Neural progenitor cell (in vitro differentiated cells): ENCODE measurements around the gene KCTD19. TPM values are rescaled to one million over a fixed set of nuclear protein-coding genes. Genes with fewer than 3 reads are reported as not detected.
"Not testable (repeated sequence)": the region's sequence is repeated elsewhere in the genome, so short reads cannot be mapped to it uniquely, and the experiment has no call there.

Experiments used
- DNase-seq: peaks from one replicate; pipeline ENCODE4 v3.0.0-alpha.2; 2016; ENCODE audit warnings: low spot score
- H2AFZ ChIP-seq: fragments of 200-600 bp; sonication (generic); replicated peaks from 2 replicates; pipeline ENCODE4 v1.6.1; 2016; ENCODE audit warnings: antibody characterized with exemption
- H3F3A ChIP-seq: fragments of 200-600 bp; sonication (generic); 2 replicates; pipeline ENCODE4 v1.6.1; 2016; ENCODE audit warnings: antibody characterized with exemption, low read depth
- H3K27ac ChIP-seq: fragments of 200-600 bp; sonication (generic); 2 replicates; pipeline ENCODE4 v1.5.1; 2016; ENCODE audit warnings: mild to moderate bottlenecking
- H3K27me3 ChIP-seq: fragments of 200-600 bp; sonication (generic); 2 replicates; pipeline ENCODE4 v1.6.1; 2016; ENCODE audit warnings: mild to moderate bottlenecking, moderate library complexity
- H3K36me3 ChIP-seq: fragments of 200-600 bp; sonication (generic); 2 replicates; pipeline ENCODE4 v1.5.1; 2016
- H3K4me1 ChIP-seq: fragments of 200-600 bp; sonication (generic); 2 replicates; pipeline ENCODE4 v1.6.1; 2016; ENCODE audit warnings: mixed run types
- H3K4me2 ChIP-seq: fragments of 200-600 bp; sonication (generic); 2 replicates; pipeline ENCODE4 v1.6.1; 2016
- H3K4me3 ChIP-seq: fragments of 200-600 bp; sonication (generic); 2 replicates; pipeline ENCODE4 v1.5.1; 2016
- H3K79me2 ChIP-seq: fragments of 200-600 bp; sonication (generic); 2 replicates; pipeline ENCODE4 v1.6.1; 2016; ENCODE audit warnings: low read depth
- H3K9ac ChIP-seq: fragments of 200-600 bp; sonication (generic); 2 replicates; pipeline ENCODE4 v1.6.1; 2016
- H3K9me3 ChIP-seq: fragments of 200-600 bp; sonication (generic); 2 replicates; pipeline ENCODE4 v1.5.1; 2016; ENCODE audit warnings: low read depth
- H4K20me1 ChIP-seq: fragments of 200-600 bp; sonication (generic); 2 replicates; pipeline ENCODE4 v1.6.1; 2016; ENCODE audit warnings: low read depth
- H3K27ac Mint-ChIP-seq: 3 replicates; pipeline ENCODE4 v1.8.0; 2021; ENCODE audit warnings: mixed read lengths
- H3K27me3 Mint-ChIP-seq: 2 replicates; pipeline ENCODE4 v1.8.0; 2022; ENCODE audit warnings: low read depth, mild to moderate bottlenecking, inconsistent platforms, moderate library complexity, mixed read lengths; ENCODE audit not compliant: insufficient read depth
- H3K36me3 Mint-ChIP-seq: 3 replicates; pipeline ENCODE4 v1.8.0; 2021; ENCODE audit warnings: mixed read lengths
- H3K4me1 Mint-ChIP-seq: 3 replicates; pipeline ENCODE4 v1.8.0; 2021; ENCODE audit warnings: mixed read lengths
- H3K4me3 Mint-ChIP-seq: 3 replicates; pipeline ENCODE4 v1.8.0; 2021; ENCODE audit warnings: mild to moderate bottlenecking, moderate library complexity, mixed read lengths
- H3K9me3 Mint-ChIP-seq: 3 replicates; pipeline ENCODE4 v1.8.0; 2020; ENCODE audit warnings: mixed read lengths
- CTCF ChIP-seq: fragments of 200-600 bp; sonication (generic); IDR thresholded peaks from 2 replicates; pipeline ENCODE4 v1.5.1; 2017; ENCODE audit warnings: antibody characterized with exemption, mild to moderate bottlenecking
- EZH2 ChIP-seq: fragments of 200-600 bp; sonication (generic); IDR thresholded peaks from 2 replicates; pipeline ENCODE4 v1.6.1; 2017; ENCODE audit warnings: antibody characterized with exemption, mild to moderate bottlenecking, moderate library complexity
- EZH2phosphoT487 ChIP-seq: fragments of 200-600 bp; sonication (generic); IDR thresholded peaks from 2 replicates; pipeline ENCODE4 v1.6.1; 2017; ENCODE audit warnings: antibody characterized with exemption
- total RNA-seq: library from RNA; depleted of rRNA; stranded (reverse); fragments of >200 nt; gene quantifications from 2 replicates; pipeline ENCODE4 v1.2.3, GENCODE V29; 2015; ENCODE audit warnings: low replicate concordance

Gene KCTD19
- total RNA-seq, 1 donor from 2014 or later: 1.1 TPM

GRCh38 chr16:67356396-67356795 lies 29.9 kb upstream of the KCTD19 start:
- Histone ChIP-seq H3K4me2 (no peak overlapping the region), H3F3A (no peaks in the 10 kb centered on the region)
- TF ChIP-seq EZH2: no peak
- TF ChIP-seq CTCF: no peak
- TF ChIP-seq EZH2phosphoT487: no peak

DNA sequence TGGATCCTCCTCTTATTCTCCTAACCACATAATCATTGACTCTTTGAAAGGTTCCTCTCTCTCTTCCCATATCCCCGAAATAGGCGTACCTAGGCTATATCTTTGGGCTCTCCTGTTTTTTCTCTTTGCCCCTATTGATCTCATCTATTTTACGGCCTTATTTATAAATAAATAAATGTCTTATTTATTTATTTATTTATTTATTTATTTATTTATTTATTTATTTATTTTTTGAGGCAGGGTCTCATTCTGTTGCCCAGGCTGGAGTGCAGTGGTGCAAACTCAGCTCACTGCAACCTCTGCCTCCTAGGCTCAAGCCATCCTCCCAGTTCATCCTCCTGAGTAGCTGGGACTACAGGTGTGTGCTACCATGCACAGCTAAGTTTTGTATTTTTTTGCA lies 25.9 kb upstream of the KCTD19 start:
- not testable (repeated sequence) for H3K79me2 ChIP-seq, H2AFZ ChIP-seq, H3K9me3 Mint-ChIP-seq, H3K4me3 ChIP-seq, H3K9ac ChIP-seq, H4K20me1 ChIP-seq, H3K27ac ChIP-seq, H3K9me3 ChIP-seq, DNase-seq, H3K4me1 ChIP-seq, H3K27me3 Mint-ChIP-seq, H3K36me3 ChIP-seq, H3K4me2 ChIP-seq, H3K27ac Mint-ChIP-seq, H3F3A ChIP-seq, H3K36me3 Mint-ChIP-seq, H3K4me1 Mint-ChIP-seq, H3K4me3 Mint-ChIP-seq
- peaks cover 41% of the 10 kb centered on the region for H3K27me3 ChIP-seq

More at GRCh38 chr16:67356396-67356795, 29.9 kb upstream of the KCTD19 start:
- Histone ChIP-seq H3K36me3 (no peaks in the 10 kb centered on the region), H3K4me3 (no peak overlapping the region), H3K9ac (no peak overlapping the region), H4K20me1 (no peaks in the 10 kb centered on the region), H3K27me3 (peaks cover 38% of the 10 kb centered on the region), H3K9me3 (no peaks in the 10 kb centered on the region), H3K79me2 (no peaks in the 10 kb centered on the region), H2AFZ (no peak overlapping the region), H3K4me1 (no peaks in the 10 kb centered on the region), H3K27ac (no peak overlapping the region)
- no peaks in the 10 kb centered on the region for H3K9me3 Mint-ChIP-seq
- H3K36me3 Mint-ChIP-seq: no peaks in the 10 kb centered on the region
- no peak overlapping the region for H3K4me3 Mint-ChIP-seq
- H3K27me3 Mint-ChIP-seq: peaks cover 8% of the 10 kb centered on the region
- H3K4me1 Mint-ChIP-seq: no peaks in the 10 kb centered on the region
- DNase-seq: no peak
- H3K27ac Mint-ChIP-seq: no peak overlapping the region

DNA sequence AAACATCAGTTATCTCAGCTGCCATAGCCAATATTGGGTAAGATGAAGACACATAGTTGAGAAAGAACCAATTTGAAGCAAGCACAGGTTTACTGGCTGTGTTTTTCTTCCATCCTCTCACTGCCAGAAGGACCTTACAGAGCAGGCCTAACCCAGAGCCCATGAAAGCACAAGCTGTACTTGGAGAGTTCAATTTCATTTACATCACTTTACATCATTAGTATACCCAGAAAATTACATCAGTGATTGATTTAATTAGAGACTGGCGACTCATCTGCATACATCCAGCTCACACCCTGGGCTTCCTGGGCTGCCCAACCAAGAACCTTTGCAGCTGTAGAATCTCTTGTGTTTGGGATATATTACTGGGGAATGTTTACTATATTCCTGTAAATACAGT lies 23.8 kb upstream of the KCTD19 start:
- TF ChIP-seq EZH2 (no peak), EZH2phosphoT487 (no peak), CTCF (no peak)
- H3K4me2 ChIP-seq: no peak overlapping the region
- H3K9me3 ChIP-seq: no peaks in the 10 kb centered on the region
- Mint-ChIP-seq H3K9me3 (no peaks in the 10 kb centered on the region), H3K27me3 (peaks cover 2% of the 10 kb centered on the region), H3K4me1 (peaks cover 2% of the 10 kb centered on the region), H3K36me3 (no peaks in the 10 kb centered on the region), H3K27ac (no peak overlapping the region), H3K4me3 (no peak overlapping the region)
- no peaks in the 10 kb centered on the region for H3F3A ChIP-seq
- H4K20me1 ChIP-seq: no peaks in the 10 kb centered on the region
- H2AFZ ChIP-seq: no peak overlapping the region
- H3K4me1 ChIP-seq: no peaks in the 10 kb centered on the region
- DNase-seq: no peak
- H3K4me3 ChIP-seq: no peak overlapping the region
- no peaks in the 10 kb centered on the region for H3K36me3 ChIP-seq
- no peak overlapping the region for H3K27ac ChIP-seq
- no peaks in the 10 kb centered on the region for H3K79me2 ChIP-seq
- H3K9ac ChIP-seq: no peak overlapping the region
- peaks cover 26% of the 10 kb centered on the region for H3K27me3 ChIP-seq

DNA sequence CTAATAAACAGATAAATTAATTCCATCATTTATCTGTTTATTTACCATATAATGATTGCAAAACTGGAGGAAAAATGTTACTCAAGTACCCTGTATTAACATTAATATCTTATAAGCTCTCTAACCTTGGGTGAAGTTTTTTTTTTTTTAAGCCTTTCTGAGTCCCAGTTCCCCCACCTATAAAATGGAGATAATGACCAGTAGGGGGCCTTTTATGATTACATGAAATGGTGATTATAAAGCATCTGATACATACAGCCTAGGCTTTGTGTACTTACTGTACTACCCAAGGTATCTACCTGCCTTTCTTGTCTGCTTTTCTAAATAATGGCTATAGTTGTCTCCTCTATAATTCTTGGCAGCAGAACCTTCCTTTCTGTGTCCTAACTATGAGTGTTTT lies 22.6 kb upstream of the KCTD19 start:
- H3K9me3 Mint-ChIP-seq: no peaks in the 10 kb centered on the region
- Histone ChIP-seq H3K27me3 (peaks cover 18% of the 10 kb centered on the region), H3F3A (no peaks in the 10 kb centered on the region), H4K20me1 (no peaks in the 10 kb centered on the region), H3K4me1 (no peaks in the 10 kb centered on the region), H3K27ac (no peak overlapping the region), H2AFZ (no peak overlapping the region), H3K9ac (no peak overlapping the region), H3K9me3 (no peaks in the 10 kb centered on the region), H3K4me3 (no peak overlapping the region), H3K36me3 (no peaks in the 10 kb centered on the region), H3K79me2 (no peaks in the 10 kb centered on the region), H3K4me2 (no peak overlapping the region)
- H3K4me1 Mint-ChIP-seq: peaks cover 2% of the 10 kb centered on the region
- TF ChIP-seq EZH2phosphoT487 (no peak), CTCF (peak; percentile 37)
- no peaks in the 10 kb centered on the region for H3K36me3 Mint-ChIP-seq
- no peak overlapping the region for H3K27ac Mint-ChIP-seq
- H3K4me3 Mint-ChIP-seq: no peak overlapping the region
- DNase-seq: no peak
- H3K27me3 Mint-ChIP-seq: peaks cover 2% of the 10 kb centered on the region
